SK-N-SH (cell line): Measurements from ENCODE around the gene REXO2. TPM values are rescaled to one million over a fixed set of nuclear protein-coding genes. Genes with fewer than 3 reads are reported as not detected.

ENCODE experiments used
- CTCF ChIA-PET: fragments of 300-600, 350-600 bp; formaldehyde crosslinking; extraction: SDS; loops from one replicate; lab custom pipeline; 2021; lab: Yijun Ruan, JAX
- POLR2A ChIA-PET: fragments of 350-600 bp; sonication (Branson Sonifier 250); formaldehyde crosslinking; extraction: SDS; loops from one replicate; lab custom pipeline; 2020; ENCODE audit warnings: antibody characterized with exemption, inconsistent platforms; lab: Yijun Ruan, JAX
- DNase-seq: peaks from one replicate; pipeline ENCODE4 v3.0.0; 2012
- H2AFZ ChIP-seq: fragments of 200-600 bp; sonication (generic); 2 replicates; pipeline ENCODE4 v1.8.1; 2016; ENCODE audit warnings: antibody characterized with exemption, mild to moderate bottlenecking, low read depth
- H3F3A ChIP-seq: fragments of 200-600 bp; sonication (generic); replicated peaks from 2 replicates; pipeline ENCODE3; 2016; ENCODE audit warnings: antibody characterized with exemption, mild to moderate bottlenecking; ENCODE audit not compliant: insufficient read depth
- H3K27ac ChIP-seq, 2 experiments: fragments of 200-500 bp in 1 of 2; fragments of 200-600 bp in 1 of 2; sonication (Bioruptor generic) in 1 of 2; sonication (generic), shearing (Covaris generic) in 1 of 2; 2 replicates each; pipeline versions ENCODE4 v1.5.1 to v1.6.1; 2014 to 2016; ENCODE audit warnings: low read depth in 2 of 2, inconsistent platforms in 1 of 2, low read length in 1 of 2, mild to moderate bottlenecking in 1 of 2, mixed read lengths in 1 of 2
- H3K27me3 ChIP-seq: fragments of 200-600 bp; sonication (generic), shearing (Covaris generic); 2 replicates; pipeline ENCODE4 v1.6.1; 2016; ENCODE audit warnings: mixed run types; ENCODE audit not compliant: insufficient read depth
- H3K36me3 ChIP-seq, 2 experiments: fragments of 200-500 bp in 1 of 2; fragments of 200-600 bp in 1 of 2; sonication (Bioruptor generic) in 1 of 2; sonication (generic) in 1 of 2; replicated peaks in 1 of 2; 2 replicates each; pipeline versions ENCODE3 to v1.5.1; 2014 to 2016; ENCODE audit warnings: low read length in 1 of 2, mild to moderate bottlenecking in 1 of 2; ENCODE audit not compliant: insufficient read depth in 2 of 2, control insufficient read depth in 1 of 2
- H3K4me1 ChIP-seq, 2 experiments: fragments of 200-500 bp in 1 of 2; fragments of 200-600 bp in 1 of 2; sonication (Bioruptor generic) in 1 of 2; sonication (generic), shearing (Covaris generic) in 1 of 2; 2 replicates each; pipeline versions ENCODE4 v1.5.1 to v1.6.1; 2014 to 2016; ENCODE audit warnings: low read depth in 1 of 2, low read length in 1 of 2, mixed run types in 1 of 2; ENCODE audit not compliant: insufficient read depth in 2 of 2, control insufficient read depth in 1 of 2
- H3K4me2 ChIP-seq: fragments of 200-600 bp; sonication (generic), shearing (Covaris generic); 2 replicates; pipeline ENCODE4 v1.6.1; 2017; ENCODE audit warnings: mixed run types
- H3K4me3 ChIP-seq, 2 experiments: fragments of 200-500 bp in 1 of 2; fragments of 200-600 bp in 1 of 2; sonication (Bioruptor generic) in 1 of 2; sonication (generic), shearing (Covaris generic) in 1 of 2; 2 replicates each; pipeline versions ENCODE4 v1.5.1 to v1.8.1; 2014 to 2016; ENCODE audit warnings: low read depth in 2 of 2, inconsistent platforms in 1 of 2, low read length in 1 of 2, mild to moderate bottlenecking in 1 of 2, mixed read lengths in 1 of 2, moderate library complexity in 1 of 2
- H3K79me2 ChIP-seq: fragments of 200-600 bp; sonication (generic); 2 replicates; pipeline ENCODE4 v1.8.1; 2017; ENCODE audit warnings: mild to moderate bottlenecking; ENCODE audit not compliant: insufficient read depth
- H3K9ac ChIP-seq: fragments of 200-600 bp; sonication (generic); 2 replicates; pipeline ENCODE4 v1.6.1; 2017; ENCODE audit warnings: mixed run types
- H3K9me2 ChIP-seq: fragments of 200-600 bp; sonication (generic); 2 replicates; pipeline ENCODE4 v1.6.1; 2017; ENCODE audit warnings: mixed run types
- H3K9me3 ChIP-seq: fragments of 200-600 bp; sonication (generic); 2 replicates; pipeline ENCODE4 v1.6.1; 2017; ENCODE audit warnings: mixed run types, mild to moderate bottlenecking, moderate library complexity
- H4K20me1 ChIP-seq: fragments of 200-600 bp; sonication (generic); 2 replicates; pipeline ENCODE4 v1.6.1; 2017; ENCODE audit warnings: mild to moderate bottlenecking, mixed run types; ENCODE audit not compliant: insufficient read depth
- EP300 ChIP-seq, 2 experiments: IDR thresholded peaks; 2 replicates each; pipeline versions ENCODE4 v1.4.0 to v1.6.1; 2012; ENCODE audit warnings: borderline replicate concordance in 1 of 2, low read depth in 1 of 2, low read length in 1 of 2
- EZH2phosphoT487 ChIP-seq: fragments of 200-600 bp; sonication (generic); IDR thresholded peaks from 2 replicates; pipeline ENCODE4 v1.6.1; 2017; ENCODE audit warnings: low read depth, mixed run types, mild to moderate bottlenecking, antibody characterized with exemption, moderate library complexity, borderline replicate concordance
- FOSL2 ChIP-seq: IDR thresholded peaks from 2 replicates; pipeline ENCODE4 v1.4.0; 2012; ENCODE audit warnings: low read depth, mild to moderate bottlenecking, moderate library complexity, borderline replicate concordance
- FOXM1 ChIP-seq: IDR thresholded peaks from 2 replicates; pipeline ENCODE4 v1.4.0; 2012; ENCODE audit warnings: low read depth, mild to moderate bottlenecking
- GABPA ChIP-seq: IDR thresholded peaks from 2 replicates; pipeline ENCODE4 v1.4.0; 2012; ENCODE audit warnings: low read depth, mild to moderate bottlenecking
- GATA2 ChIP-seq: sonication (generic); formaldehyde crosslinking; IDR thresholded peaks from 2 replicates; pipeline ENCODE4 v1.5.0; 2020; ENCODE audit warnings: mild to moderate bottlenecking, missing genetic modification reagents
- IRF3 ChIP-seq: fragments of 150-350 bp; IDR thresholded peaks from 2 replicates; pipeline ENCODE4 v1.6.1; 2016; ENCODE audit warnings: mild to moderate bottlenecking, low read depth, low read length
- MAX ChIP-seq: IDR thresholded peaks from 2 replicates; pipeline ENCODE4 v1.4.0; 2012; ENCODE audit warnings: low read depth
- MEF2A ChIP-seq: IDR thresholded peaks from 2 replicates; pipeline ENCODE4 v1.4.0; 2012; ENCODE audit warnings: low read depth, borderline replicate concordance
- MXI1 ChIP-seq: IDR thresholded peaks from 2 replicates; pipeline ENCODE4 v1.6.1; 2012; ENCODE audit warnings: mild to moderate bottlenecking, low read depth, low read length, improper control_type of control experiment
- NFIC ChIP-seq: IDR thresholded peaks from 2 replicates; pipeline ENCODE4 v1.4.0; 2012; ENCODE audit warnings: borderline replicate concordance
- RFX5 ChIP-seq: IDR thresholded peaks from 2 replicates; pipeline ENCODE4 v1.6.1; 2012; ENCODE audit warnings: mild to moderate bottlenecking, improper control_type of control experiment, low read length
- TEAD4 ChIP-seq: IDR thresholded peaks from 2 replicates; pipeline ENCODE4 v1.4.0; 2012; ENCODE audit warnings: mild to moderate bottlenecking, borderline replicate concordance; ENCODE audit not compliant: insufficient read depth
- WGBS: methylation state at CpG from one replicate; pipeline ENCODE4 v1.1.6; 2017; ENCODE audit warnings: low lambda C conversion rate; 5-methylcytosine and 5-hydroxymethylcytosine counted together
- polyA plus RNA-seq, 3 experiments: library from polyadenylated mRNA; depleted of rRNA; stranded (reverse); fragments of >200 nt; gene quantifications; 2 replicates each; pipeline ENCODE4 v1.2.3, GENCODE V29; 2012

Gene REXO2
- polyA plus RNA-seq, 1 of the 3 experiments (the other 2 are of a cell fraction), result 419 TPM

- no peak overlapping the region for H3K27ac ChIP-seq
- peaks cover 4% of the 10 kb centered on the region for H3F3A ChIP-seq
- no peak overlapping the region for H2AFZ ChIP-seq
- H3K79me2 ChIP-seq, result no peaks in the 10 kb centered on the region
- H3K9me2 ChIP-seq, result no peaks in the 10 kb centered on the region
- no peak for TF ChIP-seq MXI1
- TF ChIP-seq NFIC, result no peak
- no peak for TF ChIP-seq EZH2phosphoT487
- TF ChIP-seq TEAD4, result no peak
- TF ChIP-seq EP300 (IDR thresholded peaks at IDR 0.05; ENCODE audit: borderline replicate concordance in 1 of 2, low read depth in 1 of 2, low read length in 1 of 2), result no peak
- no peak for TF ChIP-seq MAX
- H3K36me3 ChIP-seq, result peaks cover 0 to 13% of the 10 kb centered on the region in 2 experiments
- no peak overlapping the region for H3K9ac ChIP-seq
- no peaks in the 10 kb centered on the region for H4K20me1 ChIP-seq
- H3K27me3 ChIP-seq, result no peaks in the 10 kb centered on the region
- H3K4me3 ChIP-seq, result no peak overlapping the region
- CTCF ChIA-PET, result no interaction called here
- no peak for DNase-seq
- POLR2A ChIA-PET, result no interaction called here
- H3K4me2 ChIP-seq, result no peak overlapping the region
- no peaks in the 10 kb centered on the region for H3K9me3 ChIP-seq
- H3K4me1 ChIP-seq, result no peaks in the 10 kb centered on the region
- WGBS, result 87% methylated on average over 3 of the region's 3 CpGs
Measured at GRCh38 chr11:114432893-114433292, 6.4 kb upstream of the REXO2 start.

GRCh38 chr11:114433376-114433775 is 5.9 kb upstream of the REXO2 start:
- Histone ChIP-seq H3K9me2 (no peaks in the 10 kb centered on the region), H3K4me3 (no peak overlapping the region), H3K4me1 (no peaks in the 10 kb centered on the region), H3K4me2 (no peak overlapping the region), H3F3A (peaks cover 4% of the 10 kb centered on the region), H3K79me2 (no peaks in the 10 kb centered on the region), H4K20me1 (no peaks in the 10 kb centered on the region), H3K9ac (no peak overlapping the region), H3K27ac (no peak overlapping the region), H3K27me3 (no peaks in the 10 kb centered on the region), H3K9me3 (no peaks in the 10 kb centered on the region), H3K36me3 (peaks cover 0 to 13% of the 10 kb centered on the region in 2 experiments), H2AFZ (no peak overlapping the region)
- POLR2A ChIA-PET, result no interaction called here
- DNase-seq, result no peak
- TF ChIP-seq RFX5 (no peak), MEF2A (no peak), GABPA (no peak), FOSL2 (no peak), GATA2 (CRISPR knock-in tag) (no peak), TEAD4 (no peak), FOXM1 (no peak), IRF3 (no peak), MAX (no peak)
- CTCF ChIA-PET, result no interaction called here
- WGBS, result 83% methylated on average over 4 of the region's 4 CpGs
